Lung microvascular endothelial cell (primary cell): Measurements from ENCODE around the gene AFP. TPM values are rescaled to one million over a fixed set of nuclear protein-coding genes. Genes with fewer than 3 reads are reported as not detected.

Experiments
- DNase-seq, 2 donors: peaks; one replicate each; pipeline versions ENCODE4 v3.0.0 to v3.0.0-alpha.2; 2010; ENCODE audit warnings: low read depth in 2 of 2
- total RNA-seq: library from RNA; depleted of rRNA; stranded (reverse); fragments of >200 nt; gene quantifications from 2 replicates; pipeline ENCODE4 v1.2.1, GENCODE V29; 2014

AFP gene
- total RNA-seq, 1 donor from 2014 or later: not detected

GRCh38 chr4:73458184-73459047, 22.4 kb downstream of the AFP start:
- no peak for DNase-seq

DNA sequence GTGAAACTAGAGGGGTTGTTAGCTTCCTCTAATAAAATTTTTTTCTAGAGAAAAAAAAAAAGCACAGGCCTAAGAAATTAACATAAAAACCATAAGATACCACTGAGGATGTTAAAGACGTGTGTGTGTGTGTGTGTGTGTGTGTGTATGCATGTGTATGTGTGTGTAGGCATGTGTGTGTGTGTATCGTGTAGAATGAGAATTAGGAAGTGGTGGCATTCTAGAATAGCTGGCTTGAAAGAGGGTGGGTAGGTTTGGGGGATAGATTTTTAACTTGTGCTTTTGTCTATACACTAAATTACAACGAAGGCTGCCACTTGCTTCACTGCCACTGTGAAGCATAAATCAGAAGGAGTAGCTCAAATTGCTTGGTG, 23.0 kb downstream of the AFP start:
- DNase-seq: no peak

GRCh38 chr4:73460913-73461522, 25.0 kb downstream of the AFP start:
- no peak for DNase-seq

- DNase-seq: no peak
Measured at GRCh38 chr4:73468170-73468569, 32.1 kb downstream of the AFP start.

GRCh38 chr4:73470728-73471127, 34.7 kb downstream of the AFP start:
- DNase-seq: no peak

- DNase-seq: no peak
Measured at GRCh38 chr4:73477176-73477575, 41.2 kb downstream of the AFP start.

- no peak for DNase-seq
Measured at GRCh38 chr4:73479323-73479722, 43.3 kb downstream of the AFP start.

- no peak for DNase-seq
Measured at GRCh38 chr4:73481358-73481757, 45.3 kb downstream of the AFP start, which contains the start of gene AFM. Gene AFM (plus strand): TSS chr4:73481745. CDS start chr4:73481776, 31 bp downstream.

DNA sequence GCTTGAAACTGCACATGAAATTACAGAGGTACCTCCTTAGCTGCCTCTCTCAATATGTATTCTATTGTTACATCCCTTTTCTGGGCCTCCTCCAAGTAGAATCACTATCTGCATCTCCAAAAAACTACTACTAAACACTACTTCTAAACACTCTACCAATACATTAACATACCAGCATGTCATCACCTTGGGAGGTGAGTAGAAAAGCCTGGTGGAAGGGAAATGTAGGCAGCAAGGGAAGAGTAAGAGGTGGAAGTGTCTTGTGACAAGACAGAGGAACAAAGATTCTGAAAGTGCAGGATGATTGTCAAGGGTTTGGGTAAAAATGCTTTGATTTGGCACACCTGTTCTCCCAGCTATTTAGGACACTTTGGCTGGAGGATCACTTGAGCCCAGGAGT, 49.1 kb downstream of the AFP start:
- no peak for DNase-seq

DNA sequence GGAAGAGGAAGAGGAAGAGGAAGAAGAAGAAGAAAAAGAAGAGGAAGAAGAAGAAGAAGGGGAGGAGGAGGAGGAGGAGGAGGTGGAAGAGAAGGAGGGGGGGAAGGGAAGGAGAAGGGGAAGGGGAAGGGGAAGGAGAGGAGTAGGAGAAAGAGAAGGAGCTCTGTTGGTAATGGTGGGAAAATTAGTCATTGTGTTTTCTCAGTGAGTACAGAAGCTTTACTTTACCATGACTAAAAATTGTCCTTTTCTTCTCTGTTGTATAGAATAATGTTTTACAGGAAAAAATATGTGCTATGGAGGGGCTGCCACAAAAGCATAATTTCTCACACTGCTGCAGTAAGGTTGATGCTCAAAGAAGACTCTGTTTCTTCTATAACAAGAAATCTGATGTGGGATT, 49.6 kb downstream of the AFP start:
- no peak for DNase-seq

DNA sequence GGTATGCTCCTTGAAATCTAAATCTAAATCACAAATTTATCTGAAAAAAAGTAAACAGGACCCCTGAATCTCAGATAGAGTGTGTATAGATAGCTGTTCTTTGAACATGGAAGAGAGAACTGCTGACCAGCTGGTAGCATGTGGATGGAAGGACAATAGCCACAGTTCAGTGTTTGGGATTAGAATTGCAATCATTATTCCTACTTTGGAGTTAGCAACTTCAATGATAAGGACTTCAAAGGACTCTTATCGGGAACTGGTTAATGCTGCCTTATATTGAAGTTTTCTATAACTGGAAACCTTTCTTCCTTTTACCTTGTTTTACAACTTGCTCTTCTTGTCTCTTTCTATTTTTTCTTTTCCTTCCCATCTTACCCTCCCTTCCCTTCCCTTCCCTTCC, 50.5 kb downstream of the AFP start:
- DNase-seq: no peak

DNA sequence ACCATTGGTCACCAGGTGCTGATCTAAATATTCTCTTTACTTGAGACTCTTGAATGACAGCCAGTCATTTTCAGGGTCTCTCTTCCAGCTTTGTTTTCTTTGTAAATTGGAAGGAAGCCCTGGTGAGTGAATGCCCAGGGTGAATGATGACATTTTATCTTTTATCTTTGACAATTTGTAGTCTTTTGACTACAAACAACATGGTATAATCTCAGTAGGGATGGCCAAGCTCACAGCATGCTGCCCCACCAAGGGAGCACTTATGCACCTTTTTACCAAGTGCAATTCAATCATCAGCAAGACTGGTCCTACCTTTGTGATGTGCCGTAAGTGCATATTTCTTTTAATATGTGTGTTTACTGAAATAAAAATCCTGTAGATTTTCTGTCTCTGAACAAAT, 51.2 kb downstream of the AFP start:
- DNase-seq: no peak

DNA sequence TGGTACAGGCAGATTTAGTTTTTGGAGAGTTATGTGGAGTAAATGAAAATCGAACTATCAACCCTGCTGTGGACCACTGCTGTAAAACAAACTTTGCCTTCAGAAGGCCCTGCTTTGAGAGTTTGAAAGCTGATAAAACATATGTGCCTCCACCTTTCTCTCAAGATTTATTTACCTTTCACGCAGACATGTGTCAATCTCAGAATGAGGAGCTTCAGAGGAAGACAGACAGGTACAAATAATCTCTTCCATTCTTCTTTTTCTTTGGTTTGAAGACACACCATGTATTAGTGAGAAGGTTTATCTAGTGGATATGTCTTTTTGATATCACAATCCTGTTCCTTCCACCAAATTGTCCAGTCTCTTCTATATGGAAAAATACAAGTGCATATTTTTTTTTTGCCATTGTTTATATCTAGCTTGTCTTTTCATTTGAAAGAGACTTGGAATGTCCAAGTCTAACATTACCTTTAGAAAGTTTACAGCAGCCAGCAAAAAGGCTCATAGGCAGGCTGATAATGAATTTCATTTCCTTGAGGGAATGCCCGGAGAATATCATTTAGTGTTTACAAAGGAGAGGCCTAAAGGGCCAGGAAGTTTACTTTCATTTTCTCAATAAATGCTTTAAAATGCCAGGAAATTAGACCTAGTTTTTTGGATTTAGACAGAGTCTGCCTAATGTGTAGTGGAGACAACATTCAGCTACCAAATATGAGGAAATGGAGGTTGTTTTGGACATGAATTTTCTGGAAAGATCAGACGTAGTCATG, 64.2 kb downstream of the AFP start:
- peak in 1 of 2 donors; percentile 21 for DNase-seq

GRCh38 chr4:73501664-73502265, 65.7 kb downstream of the AFP start:
- DNase-seq: no peak

DNA sequence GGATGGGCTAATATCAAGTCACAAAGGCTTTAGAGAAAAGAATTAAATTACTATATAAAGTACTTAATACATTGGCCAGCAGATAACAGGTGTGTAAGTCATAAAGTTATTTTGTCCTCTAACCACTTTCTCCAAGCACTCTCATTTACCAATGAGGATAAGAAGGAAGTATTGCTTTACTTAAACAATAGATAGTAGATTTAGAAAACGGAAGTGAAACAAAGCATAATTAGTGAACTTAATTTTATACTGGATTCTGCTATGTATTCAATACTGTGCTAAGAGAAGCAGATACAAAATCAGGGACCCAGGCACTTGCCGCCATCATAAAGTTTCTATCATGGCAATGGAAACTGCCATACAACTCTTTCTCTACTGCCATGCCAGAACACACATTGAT, 69.5 kb downstream of the AFP start:
- DNase-seq: no peak

Other genes with a start within 250 kb of the AFP start
- 36.2 and 42.7 TPM in 2 replicates for gene ANKRD17, start 177.4 kb upstream of the AFP start, total RNA-seq
- not detected in 2 replicates for gene ALB, start 31.9 kb upstream of the AFP start, total RNA-seq
- not detected in 2 replicates for gene AFM, start 45.5 kb downstream of the AFP start, total RNA-seq
- not detected in 2 replicates for gene RASSF6, start 184.2 kb downstream of the AFP start, total RNA-seq